Hepatocyte (in vitro differentiated cells): ENCODE results near the gene RGS13.

Experiments
- CTCF ChIP-seq: fragments of 200-600 bp; sonication (generic); IDR thresholded peaks from 2 replicates; pipeline ENCODE4 v1.5.1; 2016; ENCODE audit warnings: antibody characterized with exemption, mild to moderate bottlenecking; ENCODE audit not compliant: poor library complexity
- EZH2 ChIP-seq: fragments of 200-600 bp; sonication (generic); IDR thresholded peaks from 2 replicates; pipeline ENCODE4 v1.6.1; 2016; ENCODE audit warnings: antibody characterized with exemption, mild to moderate bottlenecking, borderline replicate concordance
- EZH2phosphoT487 ChIP-seq: fragments of 200-600 bp; sonication (generic); IDR thresholded peaks from one replicate; pipeline ENCODE4 v1.6.1; 2018; ENCODE audit warnings: antibody characterized with exemption, mild to moderate bottlenecking, low read depth, moderate library complexity; ENCODE audit not compliant: unreplicated experiment, severe bottlenecking

GRCh38 chr1:192689459-192689858 lies 53.5 kb downstream of the RGS13 start:
- TF ChIP-seq CTCF (no peak), EZH2 (no peak), EZH2phosphoT487 (no peak)
